Measurements from ENCODE around the gene GDPD3. TPM values are rescaled to one million over a fixed set of nuclear protein-coding genes. Genes with fewer than 3 reads are reported as not detected.

The GDPD3 gene
- total RNA-seq, 4 donors from 2014 or later, result 0.66 to 3.7 (median 2.2) TPM

DNA sequence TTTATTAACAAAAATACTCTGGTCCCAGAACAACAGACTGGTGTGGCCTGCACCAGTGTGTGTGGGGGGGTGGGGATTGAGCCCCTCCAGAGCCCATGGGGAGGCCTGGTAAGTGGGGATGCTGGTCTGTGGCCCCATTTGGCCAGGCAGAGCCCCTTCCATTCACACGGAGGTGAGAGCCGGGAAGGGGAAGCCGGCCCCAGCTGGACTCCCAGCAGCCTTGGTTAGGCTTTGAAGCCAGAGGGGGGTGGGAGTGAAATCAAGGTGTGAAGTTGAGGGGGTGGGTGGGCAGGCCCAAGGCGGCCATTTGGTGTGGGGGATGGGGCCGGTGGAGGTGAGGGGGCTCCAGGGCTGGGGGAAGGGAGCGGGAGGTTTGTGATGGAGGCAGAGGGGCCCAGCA is 27.5 kb downstream of the GDPD3 start:
- Histone ChIP-seq H3K9me3 (no peaks in the 10 kb centered on the region), H3K27ac (replicated peaks in 1 of 4) (peak overlapping the region; percentile 16 to 62 (median 52)), H3K36me3 (peaks cover 33 to 53% (median 49%) of the 10 kb centered on the region in 4 donors), H3K27me3 (no peaks in the 10 kb centered on the region), H3K4me1 (peaks cover under 1 to 17% (median 10%) of the 10 kb centered on the region in 4 donors), H3K4me3 (no peak overlapping the region)
- intact Hi-C loops (cut with DNase I), result no loop called here
- TF ChIP-seq POLR2AphosphoS5 (IDR thresholded peaks at IDR 0.05) (no peak), POLR2A (IDR thresholded peaks at IDR 0.05; ENCODE audit: low read depth) (no peak), EP300 (IDR thresholded peaks at IDR 0.05) (no peak), CTCF (IDR thresholded peaks at IDR 0.05) (no peak)
- 91% methylated on average over 4 of the region's 6 CpGs for WGBS
- DNase-seq (ENCODE audit: extremely low spot score), result no peak

- DNase-seq (ENCODE audit: extremely low spot score), result no peak
- H3K36me3 ChIP-seq, result peaks cover 36 to 59% (median 55%) of the 10 kb centered on the region in 4 donors
- 59% methylated on average over 3 of the region's 3 CpGs for WGBS
These were observed 28.1 kb downstream of the GDPD3 start for GRCh38 chr16:30085247-30085646.

DNA sequence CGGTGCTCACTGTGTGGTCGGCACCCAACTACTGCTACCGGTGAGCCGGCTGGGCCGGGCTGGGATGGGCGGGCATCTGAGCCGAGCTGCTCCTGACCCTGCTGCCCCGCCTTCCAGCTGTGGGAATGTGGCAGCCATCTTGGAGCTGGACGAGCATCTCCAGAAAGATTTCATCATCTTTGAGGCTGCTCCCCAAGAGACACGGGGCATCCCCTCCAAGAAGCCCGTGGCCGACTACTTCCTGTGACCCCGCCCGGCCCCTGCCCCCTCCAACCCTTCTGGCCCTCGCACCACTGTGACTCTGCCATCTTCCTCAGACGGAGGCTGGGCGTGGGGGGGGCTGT is 28.5 kb downstream of the GDPD3 start:
- no peak for DNase-seq (ENCODE audit: extremely low spot score)
- H3K36me3 ChIP-seq, result peaks cover 37 to 63% (median 60%) of the 10 kb centered on the region in 4 donors
- no peaks in the 10 kb centered on the region for H3K9me3 ChIP-seq
- WGBS, result 49% methylated on average over 17 of the region's 17 CpGs
- peak overlapping the region; percentile 16 to 62 (median 52) for H3K27ac ChIP-seq (replicated peaks in 1 of 4)
- H3K4me1 ChIP-seq, result peaks cover 0 to 9% (median 3%) of the 10 kb centered on the region in 4 donors
- TF ChIP-seq EP300 (IDR thresholded peaks at IDR 0.05) (no peak), POLR2AphosphoS5 (IDR thresholded peaks at IDR 0.05) (no peak), CTCF (IDR thresholded peaks at IDR 0.05) (no peak), POLR2A (IDR thresholded peaks at IDR 0.05; ENCODE audit: low read depth) (no peak)
- H3K4me3 ChIP-seq, result no peak overlapping the region
- H3K27me3 ChIP-seq, result no peaks in the 10 kb centered on the region
- intact Hi-C loops (cut with DNase I), result no loop called here

More at GRCh38 chr16:30085247-30085646, 28.1 kb downstream of the GDPD3 start:
- TF ChIP-seq POLR2AphosphoS5 (IDR thresholded peaks at IDR 0.05) (no peak), CTCF (IDR thresholded peaks at IDR 0.05) (no peak), POLR2A (IDR thresholded peaks at IDR 0.05; ENCODE audit: low read depth) (no peak), EP300 (IDR thresholded peaks at IDR 0.05) (no peak)
- intact Hi-C loops (cut with DNase I), result no loop called here
- H3K9me3 ChIP-seq, result no peaks in the 10 kb centered on the region
- H3K27ac ChIP-seq (replicated peaks in 1 of 4), result peak overlapping the region; percentile 16 to 62 (median 52)
- H3K4me3 ChIP-seq, result no peak overlapping the region
- peaks cover 0 to 11% (median 5%) of the 10 kb centered on the region in 4 donors for H3K4me1 ChIP-seq
- no peaks in the 10 kb centered on the region for H3K27me3 ChIP-seq

DNA sequence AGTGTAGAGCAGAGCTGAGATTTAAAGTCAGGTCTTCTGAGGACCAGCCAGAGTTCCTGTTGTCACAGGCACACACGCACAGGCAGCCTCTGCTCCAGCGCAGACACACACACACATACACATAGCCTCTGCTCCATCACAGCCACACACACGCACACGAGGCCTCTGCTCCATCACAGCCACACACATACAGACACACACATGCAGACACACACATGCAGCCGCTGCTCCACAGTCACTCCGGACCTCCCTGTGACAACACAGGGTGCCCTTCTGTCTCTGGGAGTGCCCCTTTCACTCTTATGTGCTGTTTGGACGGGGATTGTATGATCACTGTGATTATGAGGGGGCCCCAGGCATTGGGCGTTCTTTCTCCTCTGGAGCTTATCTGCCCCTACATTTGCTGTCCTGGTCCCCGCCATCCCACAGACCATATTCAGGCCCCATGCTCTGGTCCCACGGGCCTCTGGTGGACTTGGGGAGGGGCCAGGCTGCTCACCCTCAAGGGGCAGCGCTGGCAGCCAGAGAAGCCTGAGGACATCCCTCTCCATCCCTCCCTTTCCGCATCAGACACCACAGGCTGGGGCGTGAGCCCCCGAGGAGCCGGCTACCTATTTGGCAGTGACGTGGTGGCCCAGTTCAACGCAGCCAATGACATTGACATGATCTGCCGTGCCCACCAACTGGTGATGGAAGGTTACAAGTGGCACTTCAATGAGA is 29.1 kb downstream of the GDPD3 start:
- no peak for DNase-seq (ENCODE audit: extremely low spot score)
- Histone ChIP-seq H3K27me3 (no peaks in the 10 kb centered on the region), H3K4me3 (no peak overlapping the region), H3K36me3 (peaks cover 42 to 68% (median 65%) of the 10 kb centered on the region in 4 donors), H3K27ac (replicated peaks in 1 of 4) (peak overlapping the region in 2 of 4 donors; percentile 57 to 62), H3K9me3 (no peaks in the 10 kb centered on the region), H3K4me1 (peaks cover 0 to 13% (median 6%) of the 10 kb centered on the region in 4 donors)
- intact Hi-C loops (cut with DNase I), result no loop called here
- TF ChIP-seq POLR2A (IDR thresholded peaks at IDR 0.05; ENCODE audit: low read depth), result no peak
- TF ChIP-seq CTCF (IDR thresholded peaks at IDR 0.05), result no peak
- TF ChIP-seq EP300 (IDR thresholded peaks at IDR 0.05), result no peak
- TF ChIP-seq POLR2AphosphoS5 (IDR thresholded peaks at IDR 0.05), result no peak
- WGBS, result 81% methylated on average over 14 of the region's 18 CpGs

All from esophagus muscularis mucosa (tissue), 4 donors.